HG02852 (cell line): Measurements from ENCODE around the gene ZMIZ1.

Source experiments
- ATAC-seq: cut with Tn5 transposase; IDR thresholded peaks from one replicate; pipeline ENCODE4 v1.9.1; 2021; ENCODE audit warnings: mild to moderate bottlenecking, moderate library complexity; ENCODE audit not compliant: unreplicated experiment

ZMIZ1 gene

GRCh38 chr10:79183468-79183865 is 114.7 kb downstream of the ZMIZ1 start:
- ATAC-seq: no peak

GRCh38 chr10:79184145-79184625 is 115.4 kb downstream of the ZMIZ1 start:
- ATAC-seq: no peak

GRCh38 chr10:79184657-79185056 is 115.9 kb downstream of the ZMIZ1 start:
- ATAC-seq: no peak

- ATAC-seq: no peak
Measured at GRCh38 chr10:79185067-79185774, 116.5 kb downstream of the ZMIZ1 start.

- no peak for ATAC-seq
Measured at GRCh38 chr10:79185796-79186374, 117.1 kb downstream of the ZMIZ1 start.

- ATAC-seq: no peak
Measured at GRCh38 chr10:79186486-79187120, 117.8 kb downstream of the ZMIZ1 start.

- ATAC-seq: no peak
Measured at GRCh38 chr10:79187121-79187940, 118.6 kb downstream of the ZMIZ1 start.

GRCh38 chr10:79188154-79188965 is 119.6 kb downstream of the ZMIZ1 start:
- no peak for ATAC-seq

- no peak for ATAC-seq
Measured at GRCh38 chr10:79189181-79189580, 120.4 kb downstream of the ZMIZ1 start.

- no peak for ATAC-seq
Measured at GRCh38 chr10:79189853-79190435, 121.2 kb downstream of the ZMIZ1 start.

GRCh38 chr10:79190740-79191261 is 122.0 kb downstream of the ZMIZ1 start:
- ATAC-seq: no peak

- no peak for ATAC-seq
Measured at GRCh38 chr10:79191951-79192676, 123.3 kb downstream of the ZMIZ1 start.

GRCh38 chr10:79192677-79193003 is 123.9 kb downstream of the ZMIZ1 start:
- no peak for ATAC-seq

GRCh38 chr10:79193694-79194382 is 125.1 kb downstream of the ZMIZ1 start:
- no peak for ATAC-seq

GRCh38 chr10:79195091-79195923 is 126.5 kb downstream of the ZMIZ1 start:
- peak; percentile 74 for ATAC-seq

- ATAC-seq: peak; percentile 58
Measured at GRCh38 chr10:79196470-79197461, 128.0 kb downstream of the ZMIZ1 start.

- no peak for ATAC-seq
Measured at GRCh38 chr10:79197558-79197957, 128.8 kb downstream of the ZMIZ1 start.
